ENCODE results near the gene MTERF1.
"Not testable (repeated sequence)": the region's sequence is repeated elsewhere in the genome, so short reads cannot be mapped to it uniquely, and the experiment has no call there.

MTERF1 gene

GRCh38 chr7:91883676-91884362 is 3.3 kb upstream of the MTERF1 start:
- DNase-seq (ENCODE audit: low spot score): no peak

- no peak for DNase-seq (ENCODE audit: low spot score)
Measured at GRCh38 chr7:91880016-91880412, 488 bp downstream of the MTERF1 start.

GRCh38 chr7:91876391-91877133 is 3.9 kb downstream of the MTERF1 start:
- no peak for DNase-seq (ENCODE audit: low spot score)

- DNase-seq (ENCODE audit: low spot score): no peak
Measured at GRCh38 chr7:91875851-91876250, 4.7 kb downstream of the MTERF1 start.

GRCh38 chr7:91872928-91873327 is 7.6 kb downstream of the MTERF1 start:
- no peak for DNase-seq (ENCODE audit: low spot score)

- no peak for DNase-seq (ENCODE audit: low spot score)
Measured at GRCh38 chr7:91872069-91872468, 8.4 kb downstream of the MTERF1 start.

- no peak for DNase-seq (ENCODE audit: low spot score)
Measured at GRCh38 chr7:91869661-91870060, 10.8 kb downstream of the MTERF1 start.

GRCh38 chr7:91866599-91867148 is 13.8 kb downstream of the MTERF1 start:
- DNase-seq (ENCODE audit: low spot score): no peak

GRCh38 chr7:91865511-91865910 is 15.0 kb downstream of the MTERF1 start:
- DNase-seq (ENCODE audit: low spot score): no peak

- not testable (repeated sequence) for DNase-seq (ENCODE audit: low spot score)
Measured at GRCh38 chr7:91864604-91865003, 15.9 kb downstream of the MTERF1 start.

- no peak for DNase-seq (ENCODE audit: low spot score)
Measured at GRCh38 chr7:91864070-91864469, 16.4 kb downstream of the MTERF1 start.

- DNase-seq (ENCODE audit: low spot score): no peak
Measured at GRCh38 chr7:91852263-91852741, 28.2 kb downstream of the MTERF1 start.

- DNase-seq (ENCODE audit: low spot score): no peak
Measured at GRCh38 chr7:91850455-91850854, 30.0 kb downstream of the MTERF1 start.

- DNase-seq (ENCODE audit: low spot score): no peak
Measured at GRCh38 chr7:91847876-91848588, 32.5 kb downstream of the MTERF1 start.

- no peak for DNase-seq (ENCODE audit: low spot score)
Measured at GRCh38 chr7:91847231-91847630, 33.3 kb downstream of the MTERF1 start.

GRCh38 chr7:91846436-91846835 is 34.1 kb downstream of the MTERF1 start:
- DNase-seq (ENCODE audit: low spot score): no peak

GRCh38 chr7:91843831-91844230 is 36.7 kb downstream of the MTERF1 start:
- DNase-seq (ENCODE audit: low spot score): no peak

- DNase-seq (ENCODE audit: low spot score): no peak
Measured at GRCh38 chr7:91838439-91838838, 42.1 kb downstream of the MTERF1 start.

GRCh38 chr7:91837397-91838070 is 43.0 kb downstream of the MTERF1 start:
- no peak for DNase-seq (ENCODE audit: low spot score)

- DNase-seq (ENCODE audit: low spot score): no peak
Measured at GRCh38 chr7:91835826-91836368, 44.6 kb downstream of the MTERF1 start.

GRCh38 chr7:91835091-91835825 is 45.2 kb downstream of the MTERF1 start:
- no peak for DNase-seq (ENCODE audit: low spot score)

Measured in CD4-positive, alpha-beta T cell treated with Interleukin-15 for 4 hours (primary cell).